ENCODE measurements around the gene LMBRD2.
A peak's percentile ranks its signal among the peaks of the same experiment; 100 is the strongest.

The LMBRD2 gene

GRCh38 chr5:36096486-36096885, 55.2 kb downstream of the LMBRD2 start:
- DNase-seq = no peak

- DNase-seq = no peak
Observed at GRCh38 chr5:36089989-36090388, 61.7 kb downstream of the LMBRD2 start.

- peak; percentile 19 for DNase-seq
Observed at GRCh38 chr5:36079200-36079781, 72.4 kb downstream of the LMBRD2 start.

GRCh38 chr5:36078430-36078829, 73.3 kb downstream of the LMBRD2 start:
- DNase-seq = no peak

GRCh38 chr5:36073595-36074216, 78.0 kb downstream of the LMBRD2 start:
- no peak for DNase-seq

DNA sequence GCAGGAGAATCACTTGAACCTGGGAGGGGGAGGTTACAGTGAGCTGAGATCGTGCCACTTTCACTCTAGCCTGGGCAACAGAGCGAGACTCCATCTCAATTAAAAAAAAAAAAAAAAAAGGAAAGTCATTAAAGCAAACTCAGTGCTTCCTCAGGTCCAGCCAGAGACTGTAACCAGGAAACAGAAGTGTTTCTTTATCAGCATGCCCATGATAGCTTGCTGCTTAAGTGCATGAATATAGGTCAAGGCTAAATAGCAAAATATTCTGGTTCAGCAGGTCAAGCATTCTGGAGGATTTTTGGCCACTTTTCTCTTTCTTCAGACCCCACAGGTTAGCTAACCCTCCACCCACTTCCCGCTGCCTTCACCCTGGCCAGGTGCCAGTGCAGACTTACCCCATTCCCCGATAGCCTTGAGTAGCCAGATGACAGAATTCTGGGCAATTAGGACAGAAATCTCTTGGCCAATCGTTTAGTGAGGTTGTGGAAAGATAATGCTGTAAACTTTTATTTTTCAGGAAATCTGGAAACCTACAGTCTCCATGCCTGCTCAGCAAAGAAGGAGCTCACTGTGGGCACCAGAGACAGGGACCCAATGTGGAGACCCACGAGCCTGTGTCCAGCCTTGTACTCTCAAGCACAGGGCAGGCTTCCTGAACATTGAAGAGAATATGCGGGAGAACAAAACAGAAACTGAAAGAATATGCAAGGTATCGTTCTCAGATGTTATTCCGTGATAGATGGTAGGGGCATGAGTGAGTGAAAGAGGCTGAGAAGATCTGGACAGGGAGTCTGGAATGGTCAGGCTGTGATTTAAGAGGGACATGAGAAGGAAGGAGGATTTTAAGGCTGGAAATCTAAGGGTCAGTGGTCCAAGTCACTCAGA, 80.8 kb downstream of the LMBRD2 start:
- no peak for DNase-seq

DNA sequence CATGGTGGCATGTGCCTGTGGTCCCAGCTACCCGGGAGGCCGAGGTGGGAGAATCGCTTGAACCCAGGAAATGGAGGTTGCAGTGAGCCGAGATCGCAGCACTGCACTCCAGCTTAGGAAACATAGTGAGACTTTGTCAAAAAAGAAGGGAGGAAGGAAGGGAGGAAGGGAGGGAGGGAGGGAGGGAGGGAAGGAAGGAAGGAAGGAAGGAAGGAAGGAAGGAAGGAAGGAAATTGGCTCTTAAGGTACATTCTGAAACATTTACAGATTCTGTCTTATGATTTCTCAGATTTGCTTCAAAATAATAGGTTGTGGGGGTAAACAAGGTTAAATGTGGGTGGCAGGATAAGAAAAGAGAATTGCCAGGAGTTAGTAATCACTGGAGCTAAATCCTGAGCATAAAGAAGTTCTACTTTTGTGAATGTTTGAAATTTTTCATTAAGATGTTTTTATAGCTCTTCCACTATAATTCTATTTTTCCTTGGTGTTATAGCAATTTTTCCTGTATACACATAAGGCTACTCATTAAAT, 82.9 kb downstream of the LMBRD2 start:
- DNase-seq = no peak

- DNase-seq = no peak
Observed at GRCh38 chr5:36066540-36067210, 85.0 kb downstream of the LMBRD2 start, which contains the start of gene UGT3A2. Gene UGT3A2 (minus strand): TSS chr5:36066882. CDS start chr5:36066789, 93 bp downstream.

GRCh38 chr5:36066001-36066539, 85.6 kb downstream of the LMBRD2 start:
- DNase-seq = no peak

DNA sequence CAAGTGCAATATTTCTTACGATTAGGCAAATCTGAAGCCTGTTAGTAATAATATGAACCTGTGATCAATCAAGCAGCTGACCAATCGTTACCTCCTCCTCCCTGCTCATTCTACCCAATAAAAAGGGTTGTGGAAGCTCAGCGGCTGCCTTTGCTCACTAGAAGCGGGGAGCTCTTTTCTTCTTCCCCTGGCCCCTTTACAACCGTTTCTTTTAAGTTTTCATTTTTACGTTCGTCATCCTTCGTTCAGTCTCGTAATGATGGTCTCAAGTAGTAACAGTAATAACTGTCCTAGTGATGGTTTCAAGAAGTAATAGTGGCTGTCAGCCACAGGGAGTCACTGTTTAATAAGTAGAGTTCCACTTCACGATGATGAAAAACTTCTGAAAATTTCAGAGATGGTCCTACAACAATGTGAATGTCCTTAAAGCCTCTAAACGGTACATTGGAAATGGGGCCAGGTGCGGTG, 91.2 kb downstream of the LMBRD2 start:
- DNase-seq = no peak

- DNase-seq = no peak
Observed at GRCh38 chr5:36059571-36060419, 91.9 kb downstream of the LMBRD2 start.

DNA sequence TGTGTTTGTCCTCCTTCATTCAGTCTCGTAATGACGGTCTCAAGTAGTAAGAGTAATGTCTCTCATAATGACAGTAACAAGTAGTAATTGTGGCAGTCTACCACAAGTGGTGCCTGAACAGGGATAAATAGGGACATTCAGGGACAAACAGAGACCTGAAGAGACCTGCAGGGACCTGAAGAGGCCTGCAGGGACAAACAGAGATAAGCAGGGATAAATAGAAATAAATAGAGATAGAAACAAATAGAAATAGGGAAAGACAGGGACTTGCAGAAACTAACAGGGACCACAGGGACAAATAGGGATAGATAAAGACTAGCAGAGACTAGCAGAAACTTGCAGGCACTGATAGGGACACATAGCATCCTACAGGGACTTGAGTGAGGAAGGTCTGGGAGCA, 92.9 kb downstream of the LMBRD2 start:
- DNase-seq = no peak

- no peak for DNase-seq
Observed at GRCh38 chr5:36057386-36057785, 94.3 kb downstream of the LMBRD2 start.

DNA sequence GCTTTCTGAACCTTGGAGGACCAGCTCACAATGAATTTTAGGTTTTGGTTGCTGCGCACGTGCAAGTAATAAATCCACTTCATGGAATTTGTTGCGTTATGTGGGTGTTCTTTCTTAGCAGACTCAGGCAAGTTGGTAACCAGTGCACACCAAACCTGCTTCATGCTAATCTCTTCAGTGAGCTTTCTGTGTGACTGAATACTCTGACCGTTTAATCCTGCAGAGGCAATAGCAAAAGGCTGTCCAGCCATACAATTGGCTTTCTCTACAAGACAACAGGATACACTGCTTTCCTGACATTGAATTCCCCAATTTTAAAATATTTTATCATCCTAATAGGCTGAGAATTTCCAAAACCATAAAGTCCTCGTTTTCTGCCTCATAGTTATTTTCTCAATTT, 95.3 kb downstream of the LMBRD2 start:
- DNase-seq = no peak

DNA sequence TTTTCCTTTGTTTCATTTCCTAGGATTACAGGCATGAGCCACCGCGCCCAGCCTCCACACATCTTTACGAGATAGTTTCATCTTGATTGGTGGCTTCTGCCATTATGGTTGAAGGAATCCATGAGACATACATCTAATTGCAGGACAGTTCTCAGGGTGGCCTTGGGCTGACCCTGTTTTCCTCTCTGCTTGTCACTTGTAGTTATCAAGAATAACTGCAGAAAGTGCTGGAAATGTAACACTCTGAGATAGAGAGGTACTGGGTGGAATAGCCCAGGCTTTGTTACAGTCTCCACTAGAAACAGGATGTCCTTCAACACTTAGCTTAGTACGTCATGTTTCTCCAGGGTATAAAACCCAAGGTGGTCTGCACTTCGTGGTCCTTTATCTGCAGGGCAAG, 95.7 kb downstream of the LMBRD2 start:
- no peak for DNase-seq

DNA sequence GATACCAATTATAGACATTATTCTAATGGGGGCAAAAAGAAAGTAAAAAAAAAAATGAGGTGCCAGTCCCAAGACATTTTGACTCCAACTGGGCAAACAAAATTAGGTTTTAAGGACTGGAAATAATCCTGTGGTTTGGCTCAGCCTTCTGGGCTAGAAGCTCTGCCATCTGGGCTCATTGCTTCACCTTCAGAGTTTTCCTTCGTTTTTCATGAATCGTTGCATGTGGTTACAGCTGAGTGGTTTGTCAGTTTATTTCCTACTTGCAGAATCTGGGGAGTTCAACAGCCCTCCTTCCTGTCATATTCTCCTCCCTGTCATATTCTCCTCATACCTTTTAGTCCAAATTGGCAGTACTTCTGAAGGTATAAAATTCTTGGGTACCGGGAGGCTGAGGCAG, 97.0 kb downstream of the LMBRD2 start:
- DNase-seq = no peak

DNA sequence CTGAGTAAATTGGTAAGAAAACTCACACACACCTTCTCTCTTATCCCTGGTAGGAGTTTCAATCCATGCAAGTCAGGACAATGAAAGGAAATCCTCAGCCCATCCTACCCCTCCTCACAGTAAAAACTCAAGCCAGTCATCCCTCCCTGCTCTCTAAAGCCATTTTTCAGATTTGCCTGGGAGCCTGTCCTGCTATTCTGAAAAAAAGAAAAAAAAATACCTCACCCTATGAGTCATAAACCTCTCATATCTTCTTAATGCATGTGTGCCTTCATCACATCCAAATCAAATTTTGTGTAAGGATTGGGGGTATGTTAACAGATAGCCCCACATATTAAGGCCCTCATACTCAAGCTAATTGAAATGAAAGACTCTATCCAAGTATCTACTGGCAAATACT, 99.1 kb downstream of the LMBRD2 start:
- DNase-seq = no peak

DNA sequence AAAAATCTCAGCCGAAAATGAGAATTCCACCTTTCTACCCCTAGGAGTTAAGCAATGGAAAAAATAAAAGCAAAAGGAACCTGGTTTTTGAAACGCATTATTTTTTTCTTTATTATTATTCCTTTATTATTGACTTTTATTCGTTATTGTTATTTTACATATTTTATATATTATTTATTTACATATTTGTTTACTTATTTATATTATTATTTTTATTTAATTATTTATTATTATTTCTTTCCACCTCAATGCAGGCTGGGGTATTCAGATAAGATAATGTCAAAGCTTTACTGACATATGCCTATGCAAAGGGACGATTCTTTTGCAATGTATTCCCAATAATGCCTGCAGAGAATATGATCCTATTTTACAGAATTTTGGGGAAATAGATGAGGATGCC, 101.7 kb downstream of the LMBRD2 start:
- DNase-seq = no peak
